Effector memory CD4-positive, alpha-beta T cell (primary cell): Measurements from ENCODE around the gene IL17D.

Experiments used
- DNase-seq, 3 donors: peaks; one replicate each; pipeline ENCODE4 v3.0.0-alpha.2; 2020
- H3K27ac ChIP-seq: 2 replicates; pipeline ENCODE4 v1.7.0; 2013; ENCODE audit warnings: mild to moderate bottlenecking, low read length, moderate library complexity; ENCODE audit not compliant: insufficient read depth, poor library complexity, severe bottlenecking
- H3K27me3 ChIP-seq: replicated peaks from 2 replicates; pipeline ENCODE4 v1.7.0; 2013; ENCODE audit warnings: mild to moderate bottlenecking, low read length; ENCODE audit not compliant: insufficient read depth, control insufficient read depth, poor library complexity, severe bottlenecking
- H3K36me3 ChIP-seq: 2 replicates; pipeline ENCODE4 v1.7.0; 2013; ENCODE audit warnings: mild to moderate bottlenecking, low read length, moderate library complexity; ENCODE audit not compliant: control insufficient read depth, insufficient read depth
- H3K4me1 ChIP-seq: 2 replicates; pipeline ENCODE4 v1.7.0; 2013; ENCODE audit warnings: low read length, mild to moderate bottlenecking; ENCODE audit not compliant: control insufficient read depth, insufficient read depth, poor library complexity, severe bottlenecking
- H3K4me3 ChIP-seq: 2 replicates; pipeline ENCODE4 v1.7.0; 2013; ENCODE audit warnings: low read length, low read depth, mild to moderate bottlenecking; ENCODE audit not compliant: insufficient read depth, poor library complexity, severe bottlenecking
- H3K9me3 ChIP-seq: 2 replicates; pipeline ENCODE4 v1.7.0; 2013; ENCODE audit warnings: mild to moderate bottlenecking, low read length, moderate library complexity; ENCODE audit not compliant: control insufficient read depth

Gene IL17D

DNA sequence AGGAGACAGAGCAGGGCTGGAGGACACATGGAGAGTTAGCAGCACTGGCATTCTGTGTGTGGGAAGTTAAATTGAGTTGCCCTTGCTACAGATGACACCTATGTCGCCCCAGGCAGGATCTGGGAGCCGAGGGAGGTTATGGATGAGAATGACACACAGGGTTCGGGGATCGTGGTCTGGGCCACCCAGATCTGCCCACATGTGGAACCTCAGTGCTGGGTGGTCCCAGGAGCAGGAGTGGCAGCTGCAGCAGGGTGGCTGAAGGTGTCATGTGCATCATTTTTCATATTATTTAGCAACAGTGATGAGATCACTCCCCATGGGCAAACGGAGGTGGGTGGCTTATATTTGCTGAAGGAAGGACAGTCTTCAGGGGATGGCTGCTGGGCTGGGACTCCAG is 3.2 kb downstream of the IL17D start:
- no peaks in the 10 kb centered on the region for H3K36me3 ChIP-seq
- no peaks in the 10 kb centered on the region for H3K9me3 ChIP-seq
- H3K27me3 ChIP-seq: no peaks in the 10 kb centered on the region
- no peak overlapping the region for H3K4me3 ChIP-seq
- peaks cover 10% of the 10 kb centered on the region for H3K4me1 ChIP-seq
- no peak overlapping the region for H3K27ac ChIP-seq
- no peak for DNase-seq

DNA sequence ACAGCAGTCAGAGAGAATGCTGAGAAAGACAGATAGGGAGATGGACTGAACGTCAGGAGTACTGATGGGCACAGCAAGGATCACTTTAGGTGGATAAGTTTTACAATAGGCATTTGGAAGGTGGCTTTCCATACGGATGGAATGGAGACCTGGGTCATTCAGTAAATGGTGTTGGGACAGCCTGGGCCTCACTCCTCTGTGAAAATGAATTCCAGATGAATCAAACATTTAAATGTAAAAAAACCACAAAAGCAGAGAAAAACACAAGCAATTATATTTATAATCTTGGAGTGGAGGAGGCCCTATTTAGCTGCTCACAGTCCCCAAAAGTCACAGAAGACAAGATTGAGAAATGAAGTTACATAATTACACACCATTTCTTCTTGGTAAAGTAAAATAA is 4.7 kb downstream of the IL17D start:
- DNase-seq: no peak
- Histone ChIP-seq H3K4me1 (peaks cover 2% of the 10 kb centered on the region), H3K27me3 (no peaks in the 10 kb centered on the region), H3K27ac (no peak overlapping the region), H3K9me3 (no peaks in the 10 kb centered on the region), H3K36me3 (no peaks in the 10 kb centered on the region), H3K4me3 (no peak overlapping the region)

DNA sequence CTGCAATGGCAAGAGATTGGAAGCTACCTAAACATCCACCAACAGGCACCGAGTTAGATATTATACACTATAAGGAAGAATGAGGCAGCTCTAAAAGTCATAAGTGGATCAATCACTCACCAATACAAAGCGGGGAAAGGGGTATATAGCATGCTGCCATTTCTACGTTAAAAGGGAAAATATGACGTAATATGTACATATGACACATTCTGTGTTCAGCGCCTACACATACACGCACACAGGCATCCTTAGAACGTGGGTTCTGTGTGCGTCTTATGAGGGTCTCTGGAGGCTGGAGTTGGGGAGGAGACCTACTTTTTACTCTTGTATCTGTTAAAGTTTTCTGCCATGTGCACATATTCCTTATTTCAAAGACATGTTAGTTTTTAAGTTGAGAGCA is 5.9 kb downstream of the IL17D start:
- DNase-seq: no peak
- Histone ChIP-seq H3K27me3 (no peaks in the 10 kb centered on the region), H3K27ac (no peak overlapping the region), H3K36me3 (no peaks in the 10 kb centered on the region), H3K9me3 (no peaks in the 10 kb centered on the region), H3K4me1 (no peaks in the 10 kb centered on the region), H3K4me3 (no peak overlapping the region)

DNA sequence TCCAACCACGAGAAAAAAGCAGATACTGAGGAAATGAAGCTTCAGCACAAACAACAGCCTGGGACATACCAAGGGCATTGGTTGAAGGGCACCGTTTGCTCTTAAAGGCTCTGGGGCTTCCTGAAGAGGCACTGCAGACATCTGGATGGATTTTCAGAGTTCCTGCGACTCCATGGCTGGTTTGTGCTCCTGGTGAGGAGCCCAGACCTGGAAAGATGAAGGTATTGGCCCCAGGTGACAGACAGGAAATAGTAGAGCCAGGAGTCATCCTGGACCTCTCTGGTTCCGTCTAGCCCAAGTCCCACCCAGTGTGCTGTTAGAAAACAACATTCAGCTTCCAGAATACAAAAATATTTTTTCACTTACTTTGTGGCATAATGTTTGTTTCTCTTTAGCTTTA is 6.3 kb downstream of the IL17D start:
- H3K4me1 ChIP-seq: no peaks in the 10 kb centered on the region
- H3K4me3 ChIP-seq: no peak overlapping the region
- no peaks in the 10 kb centered on the region for H3K27me3 ChIP-seq
- H3K9me3 ChIP-seq: no peaks in the 10 kb centered on the region
- no peaks in the 10 kb centered on the region for H3K36me3 ChIP-seq
- no peak overlapping the region for H3K27ac ChIP-seq
- no peak for DNase-seq

DNA sequence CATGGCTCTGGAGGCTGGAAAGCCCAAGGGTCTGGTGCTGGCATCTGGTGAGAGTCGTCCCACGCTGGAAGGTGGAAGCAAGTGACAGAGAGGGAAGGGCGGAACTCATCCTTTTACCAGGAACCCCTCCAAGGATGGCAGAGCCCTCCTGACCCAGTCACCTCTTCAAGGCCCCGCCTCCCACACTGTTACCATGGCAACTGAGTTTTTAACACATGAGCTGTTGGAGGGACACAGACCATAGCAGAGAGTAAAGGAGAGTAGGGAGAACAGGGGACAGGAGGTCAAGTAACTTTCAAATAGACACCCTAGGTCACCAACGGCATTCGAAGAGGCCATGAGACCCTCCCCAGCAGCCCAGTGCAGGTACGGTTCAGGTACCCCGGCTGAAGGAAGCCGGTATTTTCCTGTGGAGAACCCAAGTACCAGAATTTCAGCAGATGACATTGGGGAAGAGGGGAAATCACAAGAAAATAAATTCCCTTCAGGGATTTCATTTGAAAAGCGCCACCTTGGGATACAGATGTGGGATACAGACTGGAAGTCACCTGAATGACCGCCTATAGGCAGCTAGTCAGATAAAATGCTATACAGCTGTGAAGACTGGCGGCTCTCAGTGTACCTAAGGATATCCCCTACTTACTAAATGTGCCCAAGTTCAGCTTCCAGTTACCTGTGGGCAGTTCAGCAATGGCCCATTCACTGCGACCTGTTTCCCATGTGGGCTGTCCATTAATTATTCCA is 8.0 kb downstream of the IL17D start:
- Histone ChIP-seq H3K9me3 (no peaks in the 10 kb centered on the region), H3K36me3 (no peaks in the 10 kb centered on the region), H3K4me1 (no peaks in the 10 kb centered on the region), H3K27me3 (no peaks in the 10 kb centered on the region), H3K27ac (no peak overlapping the region), H3K4me3 (no peak overlapping the region)
- no peak for DNase-seq

DNA sequence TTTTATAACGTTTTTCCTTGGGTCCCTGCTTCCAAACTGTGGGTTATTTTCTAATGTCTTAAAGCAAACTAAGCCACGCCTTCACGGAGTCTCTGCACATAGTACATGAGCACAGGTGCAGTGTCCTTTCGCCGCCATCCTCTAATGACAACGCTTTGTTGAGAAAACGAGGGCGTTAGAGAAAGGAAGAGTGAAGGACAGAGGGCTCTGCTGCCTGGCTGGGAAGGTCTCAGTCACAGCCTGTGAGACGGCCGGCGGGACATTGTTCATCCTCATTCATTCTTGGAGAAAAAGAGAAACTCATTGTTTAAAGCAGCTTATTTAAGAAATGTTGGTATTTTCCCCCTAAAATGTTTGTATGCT is 9.5 kb downstream of the IL17D start:
- H3K27ac ChIP-seq: no peak overlapping the region
- no peaks in the 10 kb centered on the region for H3K27me3 ChIP-seq
- no peaks in the 10 kb centered on the region for H3K9me3 ChIP-seq
- no peak overlapping the region for H3K4me3 ChIP-seq
- no peaks in the 10 kb centered on the region for H3K36me3 ChIP-seq
- no peaks in the 10 kb centered on the region for H3K4me1 ChIP-seq
- DNase-seq: no peak

DNA sequence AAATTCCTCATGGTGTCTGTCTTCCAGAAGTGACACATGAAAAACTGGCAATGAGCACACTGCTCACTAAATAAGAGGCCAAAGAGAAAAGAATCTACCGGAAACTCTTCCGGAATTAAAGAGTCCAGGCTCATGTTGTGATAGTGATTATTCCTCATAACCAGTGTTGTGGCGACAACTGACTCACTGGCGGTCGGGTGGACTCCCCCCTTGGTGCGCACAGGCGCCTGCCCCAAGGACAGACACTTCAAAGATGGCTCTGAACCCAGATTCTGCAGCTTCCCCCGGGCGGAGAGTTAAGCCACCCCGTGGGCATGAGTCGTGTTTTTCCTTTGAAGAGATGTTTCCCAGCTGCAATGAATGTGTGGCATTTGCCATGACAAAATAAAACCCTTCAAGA is 10.3 kb downstream of the IL17D start:
- Histone ChIP-seq H3K4me3 (no peak overlapping the region), H3K9me3 (no peaks in the 10 kb centered on the region), H3K27me3 (no peaks in the 10 kb centered on the region), H3K36me3 (no peaks in the 10 kb centered on the region), H3K4me1 (no peaks in the 10 kb centered on the region), H3K27ac (no peak overlapping the region)
- no peak for DNase-seq

DNA sequence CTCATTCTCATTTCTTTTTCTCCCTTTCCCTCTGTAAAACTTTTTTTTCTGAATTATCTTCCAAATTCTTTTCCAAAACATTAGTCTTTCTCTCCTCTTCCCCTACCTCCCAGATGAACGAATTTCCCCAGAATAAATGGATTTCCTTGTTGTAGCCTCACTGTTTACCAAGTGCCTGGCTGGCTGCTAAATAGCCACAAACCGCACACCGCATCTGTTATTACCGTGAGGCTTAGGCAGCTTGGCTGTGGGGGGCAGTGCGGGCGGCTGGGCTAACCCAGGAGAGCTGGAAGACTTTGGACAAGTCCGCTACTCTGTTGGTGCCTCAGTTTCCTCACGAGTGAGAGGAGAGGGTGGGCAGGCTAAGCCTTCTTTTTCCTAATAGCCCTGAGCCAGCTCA is 10.7 kb downstream of the IL17D start:
- Histone ChIP-seq H3K27ac (no peak overlapping the region), H3K4me1 (no peaks in the 10 kb centered on the region), H3K36me3 (no peaks in the 10 kb centered on the region), H3K4me3 (no peak overlapping the region), H3K9me3 (no peaks in the 10 kb centered on the region), H3K27me3 (no peaks in the 10 kb centered on the region)
- no peak for DNase-seq

DNA sequence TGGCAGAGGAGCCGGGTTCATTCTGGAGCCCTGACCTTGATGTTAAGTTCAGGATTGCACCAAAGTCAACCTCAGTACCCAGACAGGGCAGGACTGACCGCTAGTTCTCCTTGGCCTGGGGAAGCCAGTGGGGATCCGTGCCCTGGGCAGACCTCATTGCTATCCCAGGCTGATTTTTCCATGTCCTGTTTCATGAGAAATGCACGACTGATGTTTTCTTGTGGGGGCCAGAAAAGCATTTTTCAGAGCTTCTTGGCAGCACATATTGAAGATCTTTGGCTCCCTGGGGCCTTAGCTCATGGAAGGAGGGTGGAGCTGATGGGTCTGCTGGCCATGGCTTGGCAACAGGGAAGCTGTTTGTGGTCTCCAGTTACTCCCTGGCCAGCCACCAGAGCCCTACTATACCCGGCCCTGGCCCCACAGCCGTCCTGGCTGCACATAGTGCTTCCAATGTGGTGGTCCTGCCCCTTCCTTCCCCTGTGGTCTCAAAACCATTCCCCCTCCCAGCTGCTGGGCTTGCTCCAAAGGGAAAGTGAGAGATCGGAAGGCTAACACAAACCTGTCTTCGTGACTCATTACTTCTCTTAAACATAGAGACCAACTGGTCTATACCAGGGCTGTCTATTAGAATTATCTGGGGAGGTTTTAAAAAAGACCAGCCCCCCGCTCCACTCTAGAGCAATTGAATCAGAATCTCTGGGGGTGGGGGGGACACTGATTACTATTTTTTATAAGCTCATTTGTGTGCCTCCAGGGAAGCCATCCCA is 11.2 kb downstream of the IL17D start:
- H3K9me3 ChIP-seq: no peaks in the 10 kb centered on the region
- no peaks in the 10 kb centered on the region for H3K36me3 ChIP-seq
- no peaks in the 10 kb centered on the region for H3K27me3 ChIP-seq
- DNase-seq: no peak
- no peak overlapping the region for H3K4me3 ChIP-seq
- H3K4me1 ChIP-seq: no peaks in the 10 kb centered on the region
- no peak overlapping the region for H3K27ac ChIP-seq

DNA sequence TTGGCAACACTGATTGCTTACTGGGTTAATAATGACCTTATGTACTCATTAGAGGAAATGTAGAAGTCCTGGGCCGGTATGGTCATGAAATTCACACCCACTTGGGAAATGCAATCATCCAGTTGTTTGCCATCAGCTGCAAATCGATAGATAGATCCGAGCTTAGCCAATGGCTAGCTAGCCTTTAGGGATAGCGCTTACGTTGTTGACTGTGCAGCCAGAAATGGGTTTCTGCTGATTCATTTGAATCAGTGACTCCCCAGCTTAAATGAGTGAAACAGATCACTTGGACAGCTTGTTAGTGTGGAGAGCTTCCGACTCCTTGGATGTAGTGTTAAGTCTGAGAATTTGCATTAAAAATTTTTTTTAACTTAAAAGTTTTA is 11.8 kb downstream of the IL17D start:
- Histone ChIP-seq H3K27me3 (no peaks in the 10 kb centered on the region), H3K9me3 (no peaks in the 10 kb centered on the region), H3K4me3 (no peak overlapping the region), H3K36me3 (no peaks in the 10 kb centered on the region), H3K4me1 (no peaks in the 10 kb centered on the region), H3K27ac (no peak overlapping the region)
- DNase-seq: no peak
